HL-60/S4 treated with phorbol 12-myristate 13-acetate at 8.2 ng/mL for 4 days and 3 days (cell line): Measurements from ENCODE around the gene NUDT14.

Source experiments
- in situ Hi-C: fragments of 300-500 bp; cut with MboI; formaldehyde crosslinking; loops from 2 replicates; pipeline ENCODE4 v1.15.0; 2022; ENCODE audit warnings: low sequenced_read_pairs

Gene NUDT14

GRCh38 chr14:105200074-105200473, 19.0 kb upstream of the NUDT14 start:
- in situ Hi-C loops, result no loop called here

- in situ Hi-C loops, result no loop called here
These were observed 18.0 kb upstream of the NUDT14 start for GRCh38 chr14:105199093-105199492.

DNA sequence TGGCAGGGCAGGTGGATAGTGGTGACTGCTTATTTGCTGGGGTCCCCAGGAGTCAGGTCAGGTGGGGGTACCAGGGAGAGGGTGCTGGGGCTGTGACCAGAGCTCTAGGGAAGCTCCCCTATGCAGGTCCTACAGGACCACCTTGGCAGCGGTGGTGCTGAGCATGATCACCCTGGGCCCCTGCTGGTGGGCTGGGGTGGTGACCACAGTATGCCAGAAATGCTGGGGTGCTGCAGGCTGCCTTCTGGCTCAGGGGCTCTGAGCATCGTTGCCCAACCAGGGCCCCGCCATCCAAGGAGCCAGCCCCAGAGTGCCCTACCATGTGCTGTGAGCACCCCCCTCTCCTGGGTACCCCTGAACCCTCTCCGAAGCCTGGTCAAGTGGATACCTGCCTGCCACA, 17.5 kb upstream of the NUDT14 start:
- in situ Hi-C loops, result no loop called here

- in situ Hi-C loops, result no loop called here
These were observed 16.1 kb upstream of the NUDT14 start for GRCh38 chr14:105197211-105197641.

DNA sequence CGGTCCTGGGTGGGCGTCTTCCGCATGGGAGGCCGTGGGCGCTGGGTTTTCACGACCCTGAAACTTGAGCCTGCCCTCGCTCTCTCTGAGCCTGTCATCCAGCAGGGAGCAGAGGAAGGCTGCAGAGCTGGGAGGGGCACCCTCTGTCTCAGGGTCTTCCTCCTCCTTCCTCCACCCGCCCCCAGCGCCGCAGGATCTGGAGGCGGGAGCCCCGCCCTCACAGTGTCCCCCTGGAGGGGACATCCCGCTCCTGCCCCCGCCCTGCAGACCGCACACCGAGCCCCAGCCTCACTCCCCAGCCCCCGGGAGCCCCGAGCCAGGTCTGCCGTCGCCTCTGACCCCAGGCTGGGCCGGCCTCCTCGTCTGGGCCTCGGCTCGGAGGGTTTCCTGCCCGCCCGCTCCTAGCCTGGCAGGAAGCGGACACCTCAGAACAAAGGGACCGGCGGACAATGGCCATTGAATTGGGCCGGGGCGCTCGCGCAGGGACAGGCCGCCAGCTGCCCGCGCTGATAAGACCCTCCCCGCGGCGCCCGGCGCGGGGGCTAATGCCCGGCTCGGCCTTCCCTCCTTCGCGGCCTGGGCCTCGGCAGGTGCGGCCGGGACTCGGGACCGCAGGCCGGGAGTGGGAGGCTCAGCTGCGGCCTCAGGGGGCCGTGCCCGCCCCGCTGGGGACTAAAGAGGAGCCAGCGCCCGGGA, 15.3 kb upstream of the NUDT14 start:
- in situ Hi-C loops, result no loop called here

GRCh38 chr14:105195522-105196264, 14.6 kb upstream of the NUDT14 start:
- in situ Hi-C loops, result no loop called here

DNA sequence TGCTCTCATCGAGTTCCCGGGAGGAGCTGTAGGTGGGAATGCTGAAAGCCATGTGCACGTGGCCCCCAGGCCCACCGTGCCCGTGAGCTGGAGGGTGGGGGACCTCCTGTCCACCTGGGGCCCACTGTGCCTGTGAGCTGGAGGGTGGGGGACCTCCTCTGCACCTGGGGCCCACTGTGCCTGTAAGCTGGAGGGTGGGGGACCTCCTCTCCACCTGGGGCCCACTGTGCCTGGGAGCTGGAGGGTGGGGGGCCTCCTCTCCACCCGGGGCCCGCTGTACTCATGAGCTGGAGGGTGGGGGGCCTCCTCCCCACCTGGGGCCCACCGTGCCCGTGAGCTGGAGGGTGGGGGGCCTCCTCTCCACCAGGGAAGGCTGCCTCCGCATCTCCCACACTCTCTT, 13.9 kb upstream of the NUDT14 start:
- in situ Hi-C loops, result no loop called here

DNA sequence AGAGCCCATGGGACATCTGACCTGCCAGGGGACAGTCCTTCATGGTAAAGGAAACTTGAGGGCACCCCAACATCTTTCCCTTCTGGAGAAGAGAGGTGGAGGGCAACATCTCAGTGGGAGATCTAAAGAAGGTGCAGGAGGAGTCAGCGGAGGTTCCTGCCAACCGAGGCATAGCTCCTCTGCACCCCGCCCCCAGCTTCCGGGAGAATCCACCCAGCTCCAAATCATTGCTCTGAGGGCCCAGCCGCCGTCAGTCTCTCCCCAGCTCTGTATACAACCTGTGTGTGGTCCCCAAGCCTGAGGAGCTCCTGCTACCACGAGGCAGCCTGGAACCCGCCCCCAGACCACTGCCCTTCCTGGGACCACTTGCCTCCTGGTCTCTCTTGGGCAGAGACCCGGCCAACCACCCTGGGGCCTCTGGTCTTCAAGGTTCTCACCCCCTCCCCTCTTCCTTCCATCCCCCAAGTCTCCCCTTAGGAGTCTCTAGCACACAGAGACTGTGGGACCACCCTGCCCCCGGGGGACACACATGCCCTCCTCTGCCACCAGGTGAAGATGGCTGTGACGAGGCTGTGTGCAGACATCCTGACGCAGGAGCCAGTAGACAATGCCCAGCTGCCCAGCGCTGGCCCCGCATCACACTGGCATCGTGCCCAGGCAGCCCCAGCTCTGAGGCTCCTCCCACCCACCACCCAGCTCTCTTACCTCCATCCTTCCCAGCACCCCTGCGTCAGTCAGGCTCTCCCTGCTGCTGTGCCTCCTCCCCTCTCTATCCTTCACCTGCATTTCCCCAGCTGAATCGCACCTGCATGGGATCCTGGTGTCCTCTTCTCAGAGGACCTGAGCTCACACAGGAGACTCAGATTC, 13.0 kb upstream of the NUDT14 start:
- in situ Hi-C loops, result no loop called here

- in situ Hi-C loops, result no loop called here
These were observed 12.0 kb upstream of the NUDT14 start for GRCh38 chr14:105192866-105193731.

DNA sequence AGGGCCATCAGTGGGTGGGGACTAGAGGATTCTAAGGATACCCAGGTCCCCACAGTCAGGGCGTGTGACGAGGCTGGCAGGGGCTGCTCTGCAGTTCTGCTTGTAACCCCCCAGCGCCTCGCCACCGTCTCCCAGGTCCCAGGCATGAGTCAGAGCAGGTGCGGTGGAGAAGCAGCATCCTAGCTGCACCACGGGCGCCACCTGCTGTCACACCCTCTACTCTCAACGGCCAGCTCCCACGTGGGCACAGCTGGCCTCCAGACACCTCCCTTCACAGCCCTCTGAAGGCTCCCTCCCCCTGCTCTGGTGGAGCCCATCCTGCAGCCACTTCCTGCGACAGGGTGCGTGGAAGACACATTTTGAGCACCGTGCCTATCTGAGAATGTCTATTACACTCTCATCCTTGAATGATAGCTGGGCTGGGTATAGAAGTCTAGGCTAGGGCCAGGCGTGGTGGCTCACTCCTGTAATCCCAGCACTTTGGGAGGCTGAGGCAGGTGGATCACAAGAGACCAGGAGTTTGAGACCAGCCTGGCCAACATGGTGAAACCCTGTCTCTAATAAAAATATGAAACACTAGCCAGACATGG, 6.9 kb upstream of the NUDT14 start:
- in situ Hi-C loops, result no loop called here

DNA sequence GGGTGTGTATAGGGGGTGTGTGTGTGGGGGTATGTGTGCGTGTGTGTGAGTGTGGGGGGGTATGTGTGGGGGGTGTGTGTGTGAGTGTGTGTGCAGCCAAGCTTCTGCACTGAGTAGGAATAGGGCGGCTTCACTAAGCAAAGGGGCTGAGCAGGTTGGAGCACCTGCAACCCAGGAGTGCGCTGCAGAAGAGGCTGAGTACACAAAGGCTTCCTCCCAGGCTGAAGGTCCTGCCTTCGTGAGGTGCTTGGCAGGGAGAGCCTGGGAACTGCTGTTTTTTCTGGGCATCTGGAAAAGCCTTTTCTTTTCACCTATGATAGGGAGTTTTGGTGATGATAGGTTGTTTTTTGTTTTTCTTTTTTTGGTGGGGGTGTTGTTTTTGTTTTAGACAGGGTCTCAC, 6.0 kb upstream of the NUDT14 start:
- in situ Hi-C loops, result no loop called here

DNA sequence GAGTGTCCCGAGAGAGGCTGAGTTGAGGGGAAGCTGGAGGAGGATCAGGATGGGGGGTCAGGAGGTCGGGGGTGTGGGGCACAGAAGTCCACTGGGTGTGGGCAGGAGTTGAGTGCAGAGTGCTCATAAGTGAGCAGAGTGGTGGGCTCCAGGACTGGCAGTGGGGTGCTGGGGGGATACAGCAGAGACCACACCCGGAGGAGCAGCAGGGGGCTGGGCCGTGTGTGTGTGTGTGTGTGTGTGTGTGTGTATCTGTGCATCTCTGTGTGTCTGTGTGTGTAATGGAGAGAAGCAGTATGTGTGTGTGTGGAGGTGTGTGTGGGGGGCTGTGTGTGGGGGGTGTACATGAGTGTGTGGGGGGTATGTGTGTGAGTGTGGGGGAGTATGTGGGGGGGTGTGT, 4.9 kb upstream of the NUDT14 start:
- in situ Hi-C loops, result no loop called here

DNA sequence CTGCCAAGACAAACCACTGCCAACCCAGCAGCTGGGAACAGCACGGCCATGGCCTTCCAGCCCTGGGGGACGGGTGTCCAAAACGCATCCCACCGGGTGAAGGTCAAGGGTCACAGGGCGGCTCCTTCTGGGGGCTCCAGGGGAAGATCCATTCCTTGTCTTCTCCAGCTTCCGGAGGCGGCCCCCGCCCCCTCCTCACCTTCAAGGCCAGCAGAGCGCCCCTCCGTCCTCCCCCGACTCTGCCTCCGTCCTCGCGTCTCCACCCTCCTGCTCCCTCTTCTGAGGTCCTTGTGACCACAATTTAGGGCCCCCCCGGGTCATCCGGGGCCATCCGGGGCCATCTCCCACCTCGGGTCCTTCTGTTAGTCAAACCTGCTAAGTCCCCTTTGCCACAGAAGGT, 3.9 kb upstream of the NUDT14 start:
- in situ Hi-C loops, result no loop called here

- in situ Hi-C loops, result no loop called here
These were observed 3.3 kb upstream of the NUDT14 start for GRCh38 chr14:105184461-105184860.

DNA sequence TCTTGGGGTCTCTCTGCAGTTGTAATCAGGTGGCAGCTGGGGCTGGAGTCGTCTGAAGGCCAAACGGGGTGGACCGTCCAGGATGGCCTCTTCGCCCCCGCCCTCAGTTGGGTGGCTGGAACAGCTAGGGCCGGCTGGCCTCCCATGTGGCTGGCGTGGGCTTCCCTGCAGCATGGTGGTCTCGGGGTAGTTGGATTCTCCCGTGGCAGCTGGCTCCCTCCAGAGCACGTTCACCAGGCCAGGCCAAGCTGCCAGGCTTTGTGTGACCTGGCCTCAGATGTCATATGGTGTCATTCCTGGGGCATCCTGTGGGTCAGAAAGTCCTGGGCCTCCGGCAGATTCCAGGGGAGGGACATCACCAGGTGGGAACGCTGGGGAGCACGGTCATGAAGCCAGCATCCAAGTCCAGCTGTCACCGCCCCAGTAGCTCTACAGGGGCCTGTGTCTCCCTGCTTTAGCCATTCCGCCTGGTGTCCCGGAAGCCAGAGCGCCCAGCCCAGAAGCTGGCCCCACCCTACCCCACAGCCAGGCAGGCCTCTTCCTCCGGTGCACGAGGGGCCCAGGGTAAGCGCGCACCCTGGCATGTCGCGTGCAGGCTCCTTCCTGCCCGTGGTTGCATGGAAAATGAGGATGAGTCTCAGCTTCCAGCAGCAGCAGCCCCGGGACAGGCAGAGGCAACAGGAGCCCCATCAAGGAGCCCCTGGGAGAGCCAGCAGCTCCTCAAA, 1.3 kb upstream of the NUDT14 start:
- in situ Hi-C loops, result no loop called here

- in situ Hi-C loops, result no loop called here
These were observed 610 bp upstream of the NUDT14 start for GRCh38 chr14:105181549-105182295.

DNA sequence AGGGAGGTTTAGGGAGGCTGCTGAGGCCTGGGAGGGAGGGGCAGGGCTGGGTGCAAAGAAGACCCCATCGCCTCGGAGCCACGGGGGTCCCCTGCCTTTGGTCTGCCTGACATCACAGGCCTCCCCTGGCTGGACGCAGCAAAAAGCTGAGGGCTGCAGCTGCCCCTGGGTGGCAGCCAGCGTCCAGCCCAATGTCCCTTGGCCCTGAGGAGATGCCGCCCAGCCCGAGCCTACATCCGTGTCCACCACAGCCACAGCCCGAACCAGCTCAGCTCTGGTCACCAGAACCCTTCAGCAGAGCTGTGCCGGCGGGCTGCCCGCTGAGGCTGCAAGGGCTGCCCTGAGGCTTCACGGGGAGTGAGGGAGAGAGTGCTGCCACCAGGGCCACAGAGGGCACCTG, 1.9 kb downstream of the NUDT14 start:
- in situ Hi-C loops, result no loop called here

DNA sequence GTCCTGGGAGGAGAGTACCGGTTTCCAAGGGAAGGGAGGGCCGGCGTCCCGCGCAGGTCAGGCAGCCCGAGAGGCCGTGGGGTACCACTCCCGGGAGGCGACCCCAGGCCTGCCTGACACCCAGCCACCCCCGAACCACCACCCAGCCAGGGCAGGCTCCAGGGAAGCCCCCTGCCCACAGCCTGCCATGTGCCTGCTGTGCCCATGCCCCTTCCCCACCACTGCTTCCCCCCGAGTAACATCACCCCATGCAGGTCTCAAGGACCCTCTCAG, 2.3 kb downstream of the NUDT14 start:
- in situ Hi-C loops, result no loop called here
